PC-9 (cell line): Measurements from ENCODE around the gene SUFU. TPM values are rescaled to one million over a fixed set of nuclear protein-coding genes. Genes with fewer than 3 reads are reported as not detected.

ENCODE experiments used
- BruUV-seq: library from RNA; stranded (reverse); fragments of 400-500 nt; replicated peaks from 2 replicates; lab custom pipeline; 2021; lab: Mats Ljungman, UMichigan
- CTCF ChIA-PET: fragments of 300-600 bp; sonication (Branson Sonifier 250); formaldehyde crosslinking; loops from one replicate; lab custom pipeline; 2022; ENCODE audit warnings: antibody characterized with exemption; lab: Charles Lee
- POLR2A ChIA-PET: fragments of 300-600 bp; sonication (Branson Sonifier 250); formaldehyde crosslinking; loops from one replicate; lab custom pipeline; 2022; ENCODE audit warnings: antibody characterized with exemption; ENCODE audit not compliant: unreplicated experiment; lab: Charles Lee
- DNase-seq, 2 experiments: peaks; one replicate each; pipeline versions ENCODE4 v3.0.0 to v3.0.0-alpha.2; 2015 to 2022; ENCODE audit warnings: mixed read lengths in 1 of 2
- H2AFZ ChIP-seq: fragments of 200-600 bp; sonication (generic); 2 replicates; pipeline ENCODE4 v1.8.1; 2017; ENCODE audit warnings: antibody characterized with exemption
- H3F3A ChIP-seq: fragments of 200-600 bp; sonication (generic); 2 replicates; pipeline ENCODE4 v1.8.1; 2017; ENCODE audit warnings: antibody characterized with exemption, mild to moderate bottlenecking, low read depth; ENCODE audit not compliant: insufficient read depth
- H3K27ac ChIP-seq: fragments of 200-600 bp; sonication (generic); 2 replicates; pipeline ENCODE4 v1.6.1; 2016; ENCODE audit warnings: mixed run types
- H3K27me3 ChIP-seq: fragments of 200-600 bp; sonication (generic); 2 replicates; pipeline ENCODE4 v1.6.1; 2016; ENCODE audit warnings: low read depth, mixed run types; ENCODE audit not compliant: insufficient read depth
- H3K36me3 ChIP-seq: fragments of 200-600 bp; sonication (generic); 2 replicates; pipeline ENCODE4 v1.6.1; 2016; ENCODE audit warnings: low read depth, mixed run types
- H3K4me1 ChIP-seq: fragments of 200-600 bp; sonication (generic); replicated peaks from 2 replicates; pipeline ENCODE4 v1.6.1; 2016; ENCODE audit warnings: mixed run types; ENCODE audit not compliant: insufficient read depth
- H3K4me2 ChIP-seq: fragments of 200-600 bp; sonication (generic); 2 replicates; pipeline ENCODE4 v1.6.1; 2017; ENCODE audit warnings: mixed run types
- H3K4me3 ChIP-seq: fragments of 200-600 bp; sonication (generic); 2 replicates; pipeline ENCODE4 v1.6.1; 2016; ENCODE audit warnings: mixed run types
- H3K79me2 ChIP-seq: fragments of 200-600 bp; sonication (generic); 2 replicates; pipeline ENCODE4 v1.6.1; 2017; ENCODE audit warnings: low read depth, mixed run types
- H3K9me2 ChIP-seq: fragments of 200-600 bp; sonication (generic); 2 replicates; pipeline ENCODE4 v1.8.1; 2017; ENCODE audit warnings: mild to moderate bottlenecking; ENCODE audit not compliant: insufficient read depth
- H3K9me3 ChIP-seq: fragments of 200-600 bp; sonication (generic); 2 replicates; pipeline ENCODE4 v1.8.1; 2016; ENCODE audit warnings: low read depth; ENCODE audit not compliant: insufficient read depth
- H4K20me1 ChIP-seq: fragments of 200-600 bp; sonication (generic); 2 replicates; pipeline ENCODE4 v1.8.1; 2017; ENCODE audit not compliant: insufficient read depth
- EZH2 ChIP-seq: fragments of 200-600 bp; sonication (generic); IDR thresholded peaks from 2 replicates; pipeline ENCODE4 v1.8.0; 2017; ENCODE audit warnings: antibody characterized with exemption, low read depth
- intact Hi-C: fragments of 100-400 bp; cut with micrococcal nuclease; formaldehyde crosslinking; loops from one replicate; pipeline ENCODE4 v1.10.0; 2022; ENCODE audit not compliant: unreplicated experiment
- total RNA-seq: library from RNA; stranded (reverse); gene quantifications from 2 replicates; pipeline ENCODE4 v1.2.3, GENCODE V29; 2021
- TF ChIP-seq, protein P1 (sequence below): fragments of 200-600 bp; sonication (generic); conservative IDR thresholded peaks from 2 replicates; pipeline ENCODE4 v1.6.1; 2017; ENCODE audit warnings: mixed run types, antibody characterized with exemption, mild to moderate bottlenecking, moderate library complexity

SUFU gene
- total RNA-seq, 1 experiment from 2014 or later: 20.2 TPM

DNA sequence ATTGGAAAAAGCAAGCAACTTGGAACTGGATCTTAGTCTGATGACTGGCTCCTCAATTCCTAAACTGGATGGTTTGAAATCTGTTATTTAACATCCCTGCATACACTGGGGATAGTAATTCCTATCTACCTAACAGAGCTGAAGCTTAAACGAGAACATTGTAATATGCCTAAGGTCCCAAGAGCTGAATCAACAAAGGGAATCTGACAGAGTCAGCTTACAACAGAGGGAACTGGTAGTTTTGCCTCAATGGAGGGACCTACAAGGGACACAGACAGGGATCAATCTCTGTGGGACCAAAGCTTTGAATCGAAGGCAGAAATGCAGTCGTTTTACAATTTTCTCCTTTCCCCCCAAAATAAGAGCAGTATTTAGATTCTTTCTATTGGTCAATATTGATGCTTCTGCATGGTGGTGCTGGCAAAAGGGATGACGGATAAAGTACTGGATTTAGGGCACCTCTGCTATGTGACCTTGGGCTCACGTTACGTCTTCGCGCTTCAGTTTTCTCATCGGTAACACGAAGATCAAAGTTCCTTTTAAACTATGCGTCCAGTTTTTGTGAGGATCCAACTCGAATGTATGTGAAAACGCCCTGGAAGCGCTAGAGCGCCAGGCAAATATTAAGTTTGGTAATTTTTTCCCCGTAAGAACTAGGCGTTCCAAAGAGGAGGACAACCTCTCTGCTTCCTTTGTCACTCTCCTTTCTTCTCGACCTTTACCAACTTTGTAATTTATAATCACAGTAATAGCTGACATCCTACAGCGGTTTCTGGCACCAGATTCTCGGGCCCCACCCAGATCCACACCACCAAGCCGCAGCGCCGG is 2.4 kb upstream of the SUFU start:
- DNase-seq: no peak
- POLR2A ChIA-PET: interaction anchor here (0.6 kb wide), 1 partner anchor 107 kb away, joined by 3 read pairs; no protein-coding TSS in a partner anchor
- Histone ChIP-seq H3K4me1 (peaks cover 14% of the 10 kb centered on the region; the same call in 1 of the 2 replicates), H3K79me2 (peaks cover 64% of the 10 kb centered on the region), H2AFZ (peak overlapping the region; percentile 65), H3F3A (peaks cover 13% of the 10 kb centered on the region), H3K9me2 (no peaks in the 10 kb centered on the region), H3K27ac (peak overlapping the region; percentile 30; the same call in 1 of the 2 replicates), H3K36me3 (no peaks in the 10 kb centered on the region), H3K9me3 (no peaks in the 10 kb centered on the region), H3K4me2 (peak overlapping the region; percentile 97), H4K20me1 (peaks cover 10% of the 10 kb centered on the region), H3K27me3 (no peaks in the 10 kb centered on the region), H3K4me3 (peak overlapping the region; percentile 67)
- CTCF ChIA-PET: no interaction called here
- BruUV-seq: TSS peak; percentile 40
- TF ChIP-seq, protein P1, sequence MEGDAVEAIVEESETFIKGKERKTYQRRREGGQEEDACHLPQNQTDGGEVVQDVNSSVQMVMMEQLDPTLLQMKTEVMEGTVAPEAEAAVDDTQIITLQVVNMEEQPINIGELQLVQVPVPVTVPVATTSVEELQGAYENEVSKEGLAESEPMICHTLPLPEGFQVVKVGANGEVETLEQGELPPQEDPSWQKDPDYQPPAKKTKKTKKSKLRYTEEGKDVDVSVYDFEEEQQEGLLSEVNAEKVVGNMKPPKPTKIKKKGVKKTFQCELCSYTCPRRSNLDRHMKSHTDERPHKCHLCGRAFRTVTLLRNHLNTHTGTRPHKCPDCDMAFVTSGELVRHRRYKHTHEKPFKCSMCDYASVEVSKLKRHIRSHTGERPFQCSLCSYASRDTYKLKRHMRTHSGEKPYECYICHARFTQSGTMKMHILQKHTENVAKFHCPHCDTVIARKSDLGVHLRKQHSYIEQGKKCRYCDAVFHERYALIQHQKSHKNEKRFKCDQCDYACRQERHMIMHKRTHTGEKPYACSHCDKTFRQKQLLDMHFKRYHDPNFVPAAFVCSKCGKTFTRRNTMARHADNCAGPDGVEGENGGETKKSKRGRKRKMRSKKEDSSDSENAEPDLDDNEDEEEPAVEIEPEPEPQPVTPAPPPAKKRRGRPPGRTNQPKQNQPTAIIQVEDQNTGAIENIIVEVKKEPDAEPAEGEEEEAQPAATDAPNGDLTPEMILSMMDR: no peak
- no peak for TF ChIP-seq EZH2
- intact Hi-C loops: loop anchor here (2.0 to 10.0 kb wide), 4 partner anchors 81 to 347 kb away; partner anchors contain the start of genes ARL3, NOLC1 and SFXN2

DNA sequence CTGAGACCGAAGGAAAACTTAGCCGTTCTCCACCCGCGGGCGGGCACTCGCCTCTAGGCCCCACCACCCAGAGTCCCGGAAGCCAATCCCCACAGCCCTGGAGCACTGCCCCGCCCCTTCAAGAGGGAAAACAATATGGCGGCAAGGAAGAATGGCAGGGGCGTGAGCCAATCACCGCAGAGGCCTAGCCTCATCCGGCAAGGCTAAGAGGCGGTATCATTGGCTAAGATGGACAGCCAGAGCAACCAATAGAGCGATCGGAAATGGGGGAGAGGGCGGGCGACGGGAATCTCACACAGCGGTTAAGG is 1.8 kb upstream of the SUFU start:
- TF ChIP-seq EZH2: no peak
- TF ChIP-seq, protein P1: no peak
- H3K9me3 ChIP-seq: no peaks in the 10 kb centered on the region
- CTCF ChIA-PET: interaction anchor here (0.6 to 0.7 kb wide), 3 partner anchors 106 to 775 kb away, joined by 3 to 5 read pairs (median 3); partner anchors contain the start of genes INA and NFKB2
- peak; percentile 91 to 92 for DNase-seq
- BruUV-seq: no TSS peak
- peaks cover 18% of the 10 kb centered on the region for H3K4me1 ChIP-seq
- H3K4me2 ChIP-seq: peak overlapping the region; percentile 97
- H3K79me2 ChIP-seq: peaks cover 68% of the 10 kb centered on the region
- H3K36me3 ChIP-seq: no peaks in the 10 kb centered on the region
- POLR2A ChIA-PET: no interaction called here
- H3K27ac ChIP-seq: no peak overlapping the region
- intact Hi-C loops: loop anchor here (2.0 to 10.0 kb wide), 4 partner anchors 80 to 347 kb away; partner anchors contain the start of genes ARL3, NOLC1 and SFXN2
- peaks cover 10% of the 10 kb centered on the region for H4K20me1 ChIP-seq
- no peaks in the 10 kb centered on the region for H3K9me2 ChIP-seq
- H3K4me3 ChIP-seq: peak overlapping the region; percentile 67
- H3F3A ChIP-seq: peaks cover 13% of the 10 kb centered on the region
- H2AFZ ChIP-seq: peak overlapping the region; percentile 92
- H3K27me3 ChIP-seq: no peaks in the 10 kb centered on the region

DNA sequence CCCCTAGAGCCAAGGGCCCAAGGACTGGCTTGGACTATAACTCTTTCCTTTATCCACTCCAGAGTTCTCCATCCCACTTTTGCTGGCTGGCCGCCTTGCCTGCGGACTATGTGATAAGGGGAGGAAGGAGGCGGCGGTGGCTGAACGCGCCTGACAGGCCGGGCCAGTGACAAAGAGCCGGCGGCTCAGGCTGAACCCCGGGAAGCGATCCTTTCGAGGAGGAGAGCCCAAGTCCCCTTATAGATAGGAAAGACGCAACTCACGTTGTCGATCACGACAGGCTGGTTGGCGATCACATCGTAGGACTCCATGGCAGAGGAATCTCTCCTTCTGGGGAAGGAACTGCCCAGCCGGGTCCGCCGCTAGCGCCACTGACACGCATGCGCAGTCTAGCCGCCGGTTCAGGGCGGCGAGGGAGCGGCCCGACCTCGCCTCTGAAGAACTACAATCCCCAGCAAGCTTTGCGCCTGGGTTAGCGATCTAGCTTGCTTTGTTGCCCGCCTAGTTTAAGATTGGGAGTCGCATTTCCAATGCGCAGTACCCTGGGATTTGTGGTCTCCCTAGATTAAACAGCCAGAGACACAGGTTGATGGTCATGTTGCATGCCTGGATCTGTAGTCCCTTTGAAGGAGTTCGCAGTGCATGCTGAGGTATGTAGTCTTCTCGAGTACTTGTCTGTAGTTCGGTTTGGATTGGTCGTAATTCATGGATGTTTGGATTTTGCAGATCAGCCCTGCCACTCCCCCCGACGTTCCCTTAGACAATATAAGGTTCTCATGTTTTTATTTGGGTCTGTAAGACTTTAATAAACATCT is 1.2 kb upstream of the SUFU start, which contains the start of gene ACTR1A:
Gene ACTR1A (minus strand): TSS at position 376 of the 815 bp plus-strand sequence. CDS start 65 bp downstream, at position 311.
- Histone ChIP-seq H3F3A (peaks cover 13% of the 10 kb centered on the region), H3K79me2 (peaks cover 69% of the 10 kb centered on the region), H3K27me3 (no peaks in the 10 kb centered on the region), H3K9me3 (no peaks in the 10 kb centered on the region), H3K4me2 (peak within 1 kb of the TSS; percentile 97), H3K27ac (peak within 1 kb of the TSS; percentile 30; the same call in 1 of the 2 replicates), H3K4me3 (peak within 1 kb of the TSS; percentile 67), H3K4me1 (peaks cover 24% of the 10 kb centered on the region), H3K36me3 (no peaks in the 10 kb centered on the region), H4K20me1 (peaks cover 10% of the 10 kb centered on the region), H3K9me2 (no peaks in the 10 kb centered on the region), H2AFZ (peak within 1 kb of the TSS; percentile 92)
- DNase-seq: peak; percentile 81 to 97
- intact Hi-C loops: loop anchor here (2.0 to 10.0 kb wide), 4 partner anchors 80 to 348 kb away; partner anchors contain the start of genes ARL3, NOLC1 and SFXN2
- CTCF ChIA-PET: interaction anchor here (0.6 to 0.7 kb wide), 3 partner anchors 107 to 775 kb away, joined by 3 to 5 read pairs (median 3); partner anchors contain the start of genes INA and NFKB2
- no peak for TF ChIP-seq EZH2
- TF ChIP-seq, protein P1: no peak
- no TSS peak for BruUV-seq
- POLR2A ChIA-PET: interaction anchor here (0.6 kb wide), 1 partner anchor 268 kb away, joined by 8 read pairs; no protein-coding TSS in a partner anchor
